Aorta (tissue), 5 donors: ENCODE data around the gene BTBD9. TPM values are rescaled to one million over a fixed set of nuclear protein-coding genes. Genes with fewer than 3 reads are reported as not detected.
A peak's percentile ranks its signal among the peaks of the same experiment; 100 is the strongest.

Experiments
- ATAC-seq: fragments of 200-7000 bp; cut with Tn5 transposase; one replicate; pipeline ENCODE4 v1.9.1; 2022; ENCODE audit warnings: moderate library complexity; ENCODE audit not compliant: low FRiP score
- DNase-seq, 2 donors: peaks; one replicate each; pipeline ENCODE4 v3.0.0-alpha.2; 2020
- H3K27ac ChIP-seq, 2 donors: one replicate each; pipeline ENCODE4 v1.5.1; 2013; ENCODE audit warnings: low read length in 2 of 2, mild to moderate bottlenecking in 2 of 2, moderate library complexity in 2 of 2, control low read depth in 1 of 2, inconsistent platforms in 1 of 2, low read depth in 1 of 2
- H3K27me3 ChIP-seq, 2 donors: one replicate each; pipeline ENCODE4 v1.6.1; 2013; ENCODE audit warnings: control low read depth in 1 of 2, low read length in 1 of 2, mild to moderate bottlenecking in 1 of 2, moderate library complexity in 1 of 2; ENCODE audit not compliant: insufficient read depth in 2 of 2, control insufficient read depth in 1 of 2
- H3K36me3 ChIP-seq, 2 donors: one replicate each; pipeline ENCODE4 v1.6.1; 2013; ENCODE audit warnings: control low read depth in 1 of 2, low read length in 1 of 2, mild to moderate bottlenecking in 1 of 2; ENCODE audit not compliant: insufficient read depth in 2 of 2, control insufficient read depth in 1 of 2
- H3K4me1 ChIP-seq, 2 donors: one replicate each; pipeline ENCODE4 v1.6.1; 2013; ENCODE audit warnings: low read length in 2 of 2, control low read depth in 1 of 2, mild to moderate bottlenecking in 1 of 2, moderate library complexity in 1 of 2; ENCODE audit not compliant: insufficient read depth in 2 of 2, control insufficient read depth in 1 of 2
- H3K4me3 ChIP-seq, 2 donors: one replicate each; pipeline ENCODE4 v1.5.1; 2013; ENCODE audit warnings: low read length in 2 of 2, control low read depth in 1 of 2, mild to moderate bottlenecking in 1 of 2
- H3K9me3 ChIP-seq: one replicate; pipeline ENCODE4 v1.6.1; 2013; ENCODE audit warnings: mild to moderate bottlenecking, low read length; ENCODE audit not compliant: control insufficient read depth
- WGBS, 2 donors: extraction: QIAGEN DNeasy Blood & Tissue Kit; methylation state at CpG; one replicate each; pipeline ENCODE4 v1.1.7; 2013; 5-methylcytosine and 5-hydroxymethylcytosine counted together
- intact Hi-C, 2 donors: fragments of 100-400 bp; cut with DNase I; formaldehyde crosslinking; loops; one replicate each; pipeline versions ENCODE4 v1.14.2 to v1.15.0; 2022
- polyA plus RNA-seq, 2 donors: library from polyadenylated mRNA; stranded (reverse); fragments of 200-250 nt; gene quantifications; one replicate each; pipeline ENCODE4 v1.2.3, GENCODE V29; 2013
- total RNA-seq, 2 donors: library from RNA; stranded (reverse); fragmentation: NEBNext Ultra II Directional; extraction: Animal tissue kit (Norgen Biotek cat#: 25700); gene quantifications; one replicate each; pipeline ENCODE4 v1.2.1, GENCODE V29; 2021
- donor health status: healthy with polysubstance abuse.
- donor health status: Bipolar disorder and iron deficiency.
- donor health status: DM: no; HTN: no; CAD: no.
- donor health status: DM: no; HTN: no; CAD: no.
- donor health status: DM: yes; HTN: yes; CAD: no.

BTBD9 gene
- total and polyA plus RNA-seq, 4 donors: 1.5 to 23.6 (median 12.4) TPM

GRCh38 chr6:38192011-38192410 is 447.7 kb downstream of the BTBD9 start:
- no peaks in the 10 kb centered on the region for H3K9me3 ChIP-seq
- 76 to 78% methylated on average over 9 of the region's 9 CpGs for WGBS, 2 donors
- H3K27ac ChIP-seq: no peak overlapping the region
- H3K4me1 ChIP-seq: no peaks in the 10 kb centered on the region
- no peaks in the 10 kb centered on the region for H3K27me3 ChIP-seq
- ATAC-seq: no peak
- intact Hi-C loops: no loop called here
- DNase-seq: peak in 1 of 2 donors; percentile 55
- H3K36me3 ChIP-seq: no peaks in the 10 kb centered on the region
- H3K4me3 ChIP-seq: no peak overlapping the region

- intact Hi-C loops: no loop called here
- H3K4me1 ChIP-seq: no peaks in the 10 kb centered on the region
- no peak overlapping the region for H3K4me3 ChIP-seq
- DNase-seq (peak in 1 of 2 donors; percentile 54), ATAC-seq (no peak)
- 90 to 91% methylated on average over 9 of the region's 9 CpGs for WGBS, 2 donors
- H3K36me3 ChIP-seq: no peaks in the 10 kb centered on the region
- no peaks in the 10 kb centered on the region for H3K9me3 ChIP-seq
- no peaks in the 10 kb centered on the region for H3K27me3 ChIP-seq
- no peak overlapping the region for H3K27ac ChIP-seq
These were observed 448.3 kb downstream of the BTBD9 start for GRCh38 chr6:38191418-38191817.

GRCh38 chr6:38188677-38189335 is 450.9 kb downstream of the BTBD9 start:
- peak in 1 of 2 donors; percentile 32 for DNase-seq
- H3K36me3 ChIP-seq: no peaks in the 10 kb centered on the region
- H3K27ac ChIP-seq: no peak overlapping the region
- H3K27me3 ChIP-seq: no peaks in the 10 kb centered on the region
- H3K4me3 ChIP-seq: no peak overlapping the region
- no peak for ATAC-seq
- 95 to 96% methylated on average over 14 of the region's 14 CpGs for WGBS, 2 donors
- intact Hi-C loops: no loop called here
- no peaks in the 10 kb centered on the region for H3K4me1 ChIP-seq
- no peaks in the 10 kb centered on the region for H3K9me3 ChIP-seq

GRCh38 chr6:38187811-38188590 is 451.7 kb downstream of the BTBD9 start:
- DNase-seq: peak in 1 of 2 donors; percentile 39
- no peaks in the 10 kb centered on the region for H3K27me3 ChIP-seq
- no peaks in the 10 kb centered on the region for H3K9me3 ChIP-seq
- no peak for ATAC-seq
- no peak overlapping the region for H3K4me3 ChIP-seq
- H3K36me3 ChIP-seq: no peaks in the 10 kb centered on the region
- 92 to 93% methylated on average over 20 of the region's 20 CpGs for WGBS, 2 donors
- intact Hi-C loops: no loop called here
- no peaks in the 10 kb centered on the region for H3K4me1 ChIP-seq
- H3K27ac ChIP-seq: no peak overlapping the region

- whole genome bisulfite sequencing, 2 donors: 74 to 75% methylated on average over 8 of the region's 8 CpGs
- H3K27me3 ChIP-seq: no peaks in the 10 kb centered on the region
- H3K4me3 ChIP-seq: no peak overlapping the region
- no peaks in the 10 kb centered on the region for H3K9me3 ChIP-seq
- DNase-seq: no peak
- H3K36me3 ChIP-seq: no peaks in the 10 kb centered on the region
- intact Hi-C loops: no loop called here
- no peak for ATAC-seq
- no peak overlapping the region for H3K27ac ChIP-seq
- H3K4me1 ChIP-seq: no peaks in the 10 kb centered on the region
These were observed 452.4 kb downstream of the BTBD9 start for GRCh38 chr6:38187325-38187724.

GRCh38 chr6:38185752-38186151 is 454.0 kb downstream of the BTBD9 start:
- no peak for DNase-seq
- Histone ChIP-seq H3K27ac (no peak overlapping the region), H3K36me3 (no peaks in the 10 kb centered on the region), H3K4me1 (no peaks in the 10 kb centered on the region), H3K9me3 (no peaks in the 10 kb centered on the region), H3K4me3 (no peak overlapping the region), H3K27me3 (no peaks in the 10 kb centered on the region)
- WGBS, 2 donors: 94% methylated on average over 8 of the region's 8 CpGs
- intact Hi-C loops: no loop called here
- ATAC-seq: no peak

GRCh38 chr6:38185244-38185643 is 454.5 kb downstream of the BTBD9 start:
- Histone ChIP-seq H3K27ac (no peak overlapping the region), H3K9me3 (no peaks in the 10 kb centered on the region), H3K4me1 (no peaks in the 10 kb centered on the region), H3K27me3 (no peaks in the 10 kb centered on the region), H3K36me3 (no peaks in the 10 kb centered on the region), H3K4me3 (no peak overlapping the region)
- intact Hi-C loops: no loop called here
- no peak for ATAC-seq
- DNase-seq: no peak
- WGBS, 2 donors: 95 to 96% methylated on average over 6 of the region's 6 CpGs

GRCh38 chr6:38184585-38185080 is 455.1 kb downstream of the BTBD9 start:
- WGBS, 2 donors: 63 to 70% methylated on average over 11 of the region's 11 CpGs
- no peaks in the 10 kb centered on the region for H3K27me3 ChIP-seq
- ATAC-seq: no peak
- H3K9me3 ChIP-seq: no peaks in the 10 kb centered on the region
- H3K27ac ChIP-seq: no peak overlapping the region
- H3K4me1 ChIP-seq: no peaks in the 10 kb centered on the region
- intact Hi-C loops: no loop called here
- no peak overlapping the region for H3K4me3 ChIP-seq
- DNase-seq: no peak
- no peaks in the 10 kb centered on the region for H3K36me3 ChIP-seq
